AG10803 (cell line): Measurements from ENCODE around the gene GAS2L1.

ENCODE experiments used
- DNase-seq: peaks from one replicate; pipeline ENCODE4 v3.0.0; 2010; ENCODE audit warnings: low read depth
- H3K4me3 ChIP-seq: 2 replicates; pipeline ENCODE4 v1.5.1; 2011; ENCODE audit warnings: mild to moderate bottlenecking, low read length, control low read depth
- TF ChIP-seq, protein P1 (sequence below): conservative IDR thresholded peaks from 2 replicates; pipeline ENCODE4 v1.5.1; 2011; ENCODE audit warnings: mild to moderate bottlenecking, low read length, control low read depth, inconsistent platforms

Gene GAS2L1

DNA sequence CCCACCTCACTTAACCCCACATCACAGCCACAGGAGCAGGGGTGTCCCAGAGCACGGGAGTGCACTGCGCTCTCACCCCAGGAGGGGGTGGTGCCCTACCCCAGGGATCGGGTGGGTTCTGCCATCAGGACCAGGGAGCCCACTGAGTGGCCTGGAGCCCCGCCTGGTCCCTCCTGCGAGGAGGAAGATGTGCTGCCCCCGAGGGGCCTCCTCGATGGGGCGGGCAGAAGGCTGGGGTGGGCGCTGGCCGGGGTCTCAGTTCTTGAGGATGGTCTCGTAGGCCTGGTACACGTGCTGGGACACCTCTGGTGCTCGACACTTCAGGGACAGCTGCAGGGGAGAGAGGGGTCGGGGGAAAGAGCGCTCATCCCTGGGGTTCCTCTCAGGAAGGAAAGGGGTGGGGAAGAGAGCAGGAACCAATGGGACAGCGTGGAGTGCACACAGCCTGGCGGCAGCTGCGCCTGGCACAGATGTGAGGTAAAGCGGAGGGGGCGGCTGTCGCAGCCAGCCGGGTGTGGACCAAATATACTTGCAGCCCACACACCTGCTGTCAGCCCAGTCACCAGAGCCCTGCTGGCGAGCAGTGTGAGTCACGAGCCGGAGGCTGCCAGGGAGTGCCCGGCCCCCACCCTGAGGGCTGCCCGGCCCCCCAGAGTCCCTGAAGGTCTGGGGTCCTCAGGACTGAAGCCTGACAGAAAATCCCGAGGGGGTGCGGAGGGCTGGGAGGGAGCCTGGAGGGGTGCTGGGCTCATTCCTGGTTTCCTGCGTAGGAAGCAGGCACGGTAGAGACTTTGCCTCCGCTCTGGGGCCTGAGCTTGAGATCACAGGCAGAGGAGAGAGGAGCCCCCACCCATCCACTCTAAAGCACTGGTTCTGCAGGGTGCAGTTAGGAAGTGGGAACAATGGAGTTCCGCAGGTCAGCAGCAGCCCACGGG, 22.4 kb downstream of the GAS2L1 start:
- no peak for DNase-seq
- H3K4me3 ChIP-seq = no peak overlapping the region
- TF ChIP-seq, protein P1, sequence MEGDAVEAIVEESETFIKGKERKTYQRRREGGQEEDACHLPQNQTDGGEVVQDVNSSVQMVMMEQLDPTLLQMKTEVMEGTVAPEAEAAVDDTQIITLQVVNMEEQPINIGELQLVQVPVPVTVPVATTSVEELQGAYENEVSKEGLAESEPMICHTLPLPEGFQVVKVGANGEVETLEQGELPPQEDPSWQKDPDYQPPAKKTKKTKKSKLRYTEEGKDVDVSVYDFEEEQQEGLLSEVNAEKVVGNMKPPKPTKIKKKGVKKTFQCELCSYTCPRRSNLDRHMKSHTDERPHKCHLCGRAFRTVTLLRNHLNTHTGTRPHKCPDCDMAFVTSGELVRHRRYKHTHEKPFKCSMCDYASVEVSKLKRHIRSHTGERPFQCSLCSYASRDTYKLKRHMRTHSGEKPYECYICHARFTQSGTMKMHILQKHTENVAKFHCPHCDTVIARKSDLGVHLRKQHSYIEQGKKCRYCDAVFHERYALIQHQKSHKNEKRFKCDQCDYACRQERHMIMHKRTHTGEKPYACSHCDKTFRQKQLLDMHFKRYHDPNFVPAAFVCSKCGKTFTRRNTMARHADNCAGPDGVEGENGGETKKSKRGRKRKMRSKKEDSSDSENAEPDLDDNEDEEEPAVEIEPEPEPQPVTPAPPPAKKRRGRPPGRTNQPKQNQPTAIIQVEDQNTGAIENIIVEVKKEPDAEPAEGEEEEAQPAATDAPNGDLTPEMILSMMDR = no peak

DNA sequence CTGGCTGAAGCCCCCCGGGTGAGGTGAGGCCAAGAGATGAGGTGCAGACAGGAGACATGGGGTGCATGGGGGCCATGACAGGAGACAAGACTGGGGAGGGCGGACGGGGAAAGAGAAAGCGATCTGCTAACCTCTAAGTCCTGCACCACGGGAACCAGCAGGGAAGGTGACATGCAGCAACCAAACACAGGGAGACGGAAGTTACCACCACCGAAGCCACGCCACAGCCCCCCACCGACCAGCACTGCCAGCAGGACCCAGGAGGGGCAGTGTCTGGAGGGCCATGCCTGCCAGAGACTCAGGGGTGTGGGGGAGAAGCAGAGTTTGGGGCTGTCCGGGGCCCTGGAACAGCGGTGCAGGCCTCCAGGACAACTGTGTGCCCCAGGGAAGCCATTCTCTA, 23.1 kb downstream of the GAS2L1 start:
- no peak overlapping the region for H3K4me3 ChIP-seq
- TF ChIP-seq, protein P1 = no peak

DNA sequence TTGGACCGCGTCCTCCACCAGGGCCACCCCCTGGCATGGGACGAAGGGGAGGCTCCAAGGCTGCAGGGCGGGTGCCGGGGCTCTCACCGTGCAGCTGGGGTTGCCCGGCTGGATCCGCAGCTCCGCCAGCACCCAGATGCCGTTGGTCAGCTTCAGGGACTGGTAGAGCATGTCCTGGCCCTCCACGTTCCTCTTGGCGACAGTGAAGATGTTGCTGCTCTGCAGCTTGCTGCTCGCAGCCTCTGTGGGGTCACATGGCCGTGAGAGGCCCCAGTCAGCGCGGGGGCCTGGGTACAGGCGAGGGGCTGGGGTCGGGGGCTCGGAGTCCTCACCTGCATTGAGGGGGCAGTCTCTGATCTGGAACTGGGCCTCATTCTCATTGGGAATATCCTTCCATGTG, 23.8 kb downstream of the GAS2L1 start:
- no peak overlapping the region for H3K4me3 ChIP-seq
- TF ChIP-seq, protein P1 = no peak
- no peak for DNase-seq

More for the DNA sequence above, 23.1 kb downstream of the GAS2L1 start:
- no peak for DNase-seq

DNA sequence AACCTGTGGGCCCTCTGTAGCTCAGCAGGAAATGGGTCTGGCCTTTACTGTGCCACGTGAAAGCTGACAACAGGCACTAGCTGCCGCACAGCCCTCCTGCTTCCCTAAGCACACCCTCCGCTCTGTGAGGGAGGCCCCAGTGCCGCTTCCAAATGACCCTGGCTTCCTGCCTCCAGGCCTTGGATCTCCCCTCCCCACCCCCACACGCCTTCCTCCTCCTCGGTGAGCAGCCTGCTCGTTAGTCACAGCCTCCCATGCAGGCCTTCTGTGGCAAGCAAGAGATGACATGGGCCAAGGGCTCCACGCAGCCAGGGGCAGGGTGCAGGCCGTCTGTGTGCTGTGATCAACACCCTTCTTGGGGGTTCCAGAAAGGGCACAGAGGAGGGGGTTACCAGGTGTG, 24.3 kb downstream of the GAS2L1 start:
- DNase-seq = peak; percentile 46
- H3K4me3 ChIP-seq = no peak overlapping the region
- TF ChIP-seq, protein P1 = no peak

DNA sequence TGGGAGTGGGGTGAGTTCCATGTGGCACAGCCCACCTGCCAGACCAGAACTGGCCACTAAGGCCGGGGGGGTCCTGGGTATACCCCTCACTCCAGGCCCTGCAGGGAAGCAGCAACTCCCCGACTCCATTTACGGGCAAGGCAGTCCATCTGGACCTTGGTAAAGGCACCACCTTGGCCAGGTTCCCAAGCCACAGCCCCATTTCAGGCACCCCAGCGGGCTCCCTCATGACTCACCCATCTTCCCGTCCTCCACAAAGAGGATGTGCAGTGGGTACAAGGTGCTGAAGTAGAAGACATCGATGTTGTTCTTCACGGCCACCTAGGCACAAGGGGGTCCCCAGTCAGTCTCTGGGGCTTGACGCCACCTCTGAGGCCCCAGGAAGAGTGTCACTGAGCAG, 24.8 kb downstream of the GAS2L1 start:
- no peak overlapping the region for H3K4me3 ChIP-seq
- DNase-seq = no peak
- TF ChIP-seq, protein P1 = no peak

DNA sequence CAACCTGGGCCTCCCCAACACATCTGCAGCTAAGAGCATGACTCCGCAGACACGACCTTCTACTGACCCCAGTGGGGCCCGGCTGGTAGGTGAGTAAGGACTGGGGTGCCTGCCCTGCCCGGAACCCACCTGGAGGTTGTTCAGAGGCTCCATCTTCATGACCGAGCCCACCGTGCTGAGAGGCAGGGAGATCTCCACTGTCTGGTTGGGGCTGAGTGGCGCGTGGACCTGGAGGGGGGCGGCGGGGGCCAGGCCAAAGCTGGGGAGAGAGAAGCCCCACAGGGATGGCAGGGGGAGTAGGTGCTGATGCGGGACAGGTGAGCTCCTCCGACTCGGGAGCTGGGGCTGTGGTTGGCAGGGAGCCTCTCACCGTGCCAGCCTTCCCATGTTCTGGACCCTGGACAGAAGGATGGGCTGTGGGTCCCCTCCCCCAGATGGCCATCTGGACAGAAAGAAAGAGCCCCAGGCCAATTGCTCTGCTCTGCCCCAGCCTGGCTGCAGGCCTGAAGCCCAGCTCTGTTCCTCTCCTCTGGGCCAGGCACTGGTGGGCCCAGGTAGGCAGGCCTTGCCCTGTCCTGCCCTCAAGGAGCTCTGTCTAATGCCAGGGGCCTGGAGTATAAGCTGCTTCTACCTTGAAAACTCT, 25.3 kb downstream of the GAS2L1 start:
- TF ChIP-seq, protein P1 = no peak
- H3K4me3 ChIP-seq = no peak overlapping the region
- DNase-seq = no peak

DNA sequence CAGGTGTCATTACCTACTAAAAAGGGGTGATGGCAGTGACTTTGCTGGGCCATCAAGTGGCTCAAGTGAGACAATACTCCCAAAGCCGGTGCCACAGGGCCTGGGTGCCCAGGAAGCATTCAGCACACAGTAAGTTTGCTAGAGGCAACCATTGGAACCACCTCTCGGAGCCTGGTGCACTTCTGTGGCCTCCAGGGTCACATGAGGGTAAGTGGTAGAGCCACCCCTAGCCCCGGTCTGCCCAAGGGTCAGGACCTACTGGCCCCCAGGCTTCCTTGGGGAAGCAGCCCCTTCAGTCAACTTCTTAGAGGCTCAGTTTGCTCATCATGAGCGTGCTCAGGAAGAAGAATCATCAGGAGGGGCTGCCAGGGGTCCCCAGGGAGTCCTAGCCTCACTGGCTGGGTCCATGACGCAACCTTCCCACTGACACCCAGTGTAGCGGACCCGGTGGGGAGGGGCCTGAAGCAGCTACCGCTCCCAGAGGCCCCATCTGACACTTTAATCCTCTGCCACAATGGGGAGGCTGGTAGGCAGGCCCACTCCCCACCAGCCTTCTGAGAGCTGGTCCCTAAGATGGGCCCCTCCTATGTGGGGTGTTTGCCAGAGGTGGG, 26.5 kb downstream of the GAS2L1 start:
- TF ChIP-seq, protein P1 = no peak
- no peak for DNase-seq
- H3K4me3 ChIP-seq = no peak overlapping the region
